Endothelial cell of umbilical vein (primary cell): ENCODE results near the gene NDUFB5. TPM values are rescaled to one million over a fixed set of nuclear protein-coding genes. Genes with fewer than 3 reads are reported as not detected.

Experiments used
- BruUV-seq: library from RNA; stranded (reverse); fragments of 400-500 nt; replicated peaks from 2 replicates; lab custom pipeline; 2021; lab: Mats Ljungman, UMichigan
- CTCF ChIA-PET: fragments of 300-600, 350-600 bp; sonication (Branson Sonifier 250); formaldehyde crosslinking; loops from one replicate; lab custom pipeline; 2021; ENCODE audit warnings: antibody characterized with exemption, inconsistent platforms; lab: Charles Lee
- POLR2A ChIA-PET: fragments of 300-600, 350-600 bp; sonication (Branson Sonifier 250); formaldehyde crosslinking; loops from one replicate; lab custom pipeline; 2021; ENCODE audit warnings: antibody characterized with exemption, inconsistent platforms; lab: Charles Lee
- DNase-seq: peaks from one replicate; pipeline ENCODE4 v3.0.0-alpha.2; 2011; ENCODE audit warnings: low read depth, low spot score
- FAIRE-seq: peaks from 2 replicates; lab custom pipeline; 2011; peaks lifted over from hg19 to GRCh38; lab: Jason Lieb, UNC
- H2AFZ ChIP-seq: 2 replicates; pipeline ENCODE4 v1.6.0; 2012; ENCODE audit warnings: low read depth, low read length, control low read depth, inconsistent platforms
- H3K27ac ChIP-seq: 2 replicates; pipeline ENCODE4 v1.5.1; 2011; ENCODE audit warnings: low read depth, mild to moderate bottlenecking, control low read depth, low read length, moderate library complexity; ENCODE audit not compliant: insufficient read depth
- H3K27me3 ChIP-seq, 2 experiments: 2 replicates each; pipeline versions ENCODE4 v1.6.0 to v1.6.1; 2011; ENCODE audit warnings: low read length in 2 of 2, mixed read lengths in 1 of 2; ENCODE audit not compliant: control insufficient read depth in 2 of 2, insufficient read depth in 2 of 2
- H3K36me3 ChIP-seq, 2 experiments: 2 replicates in 1 of 2; 3 replicates in 1 of 2; pipeline ENCODE4 v1.5.1; 2011; ENCODE audit warnings: low read length in 2 of 2, mild to moderate bottlenecking in 1 of 2, moderate library complexity in 1 of 2; ENCODE audit not compliant: control insufficient read depth in 2 of 2, insufficient read depth in 2 of 2; ENCODE audit errors: extremely low read depth in 1 of 2
- H3K4me1 ChIP-seq: 3 replicates; pipeline ENCODE4 v1.5.1; 2011; ENCODE audit warnings: mild to moderate bottlenecking, low read length; ENCODE audit not compliant: control insufficient read depth, insufficient read depth; ENCODE audit errors: extremely low read depth
- H3K4me2 ChIP-seq: 2 replicates; pipeline ENCODE4 v1.6.1; 2011; ENCODE audit warnings: low read length, control low read depth, mixed read lengths; ENCODE audit not compliant: insufficient read depth
- H3K4me3 ChIP-seq, 3 experiments: fragments of 200-600 bp in 1 of 3; sonication (generic), shearing (Covaris generic) in 1 of 3; replicated peaks in 1 of 3; 2 replicates each; pipeline ENCODE4 v1.5.1; 2011 to 2016; ENCODE audit warnings: control low read depth in 3 of 3, low read length in 3 of 3, mild to moderate bottlenecking in 2 of 3, inconsistent platforms in 1 of 3, low read depth in 1 of 3, moderate library complexity in 1 of 3; ENCODE audit not compliant: insufficient read depth in 1 of 3
- H3K79me2 ChIP-seq: 2 replicates; pipeline ENCODE4 v1.6.0; 2012; ENCODE audit warnings: low read length, inconsistent platforms; ENCODE audit not compliant: control insufficient read depth, insufficient read depth
- H3K9ac ChIP-seq: replicated peaks from 2 replicates; pipeline ENCODE3; 2011; ENCODE audit warnings: low read length, control low read depth; ENCODE audit not compliant: insufficient read depth; ENCODE audit errors: extremely low read depth
- H3K9me1 ChIP-seq: replicated peaks from 3 replicates; pipeline ENCODE4 v1.6.0; 2011; ENCODE audit warnings: mild to moderate bottlenecking, low read length; ENCODE audit not compliant: control insufficient read depth, insufficient read depth; ENCODE audit errors: extremely low read depth
- H3K9me3 ChIP-seq: replicated peaks from 2 replicates; pipeline ENCODE4 v1.5.1; 2012; ENCODE audit warnings: low read length, inconsistent platforms; ENCODE audit not compliant: control insufficient read depth, insufficient read depth
- H4K20me1 ChIP-seq: replicated peaks from 2 replicates; pipeline ENCODE3; 2011; ENCODE audit warnings: mild to moderate bottlenecking, low read length; ENCODE audit not compliant: control insufficient read depth, insufficient read depth; ENCODE audit errors: extremely low read depth
- EZH2 ChIP-seq: IDR thresholded peaks from 2 replicates; pipeline ENCODE4 v1.6.1; 2012; ENCODE audit warnings: borderline replicate concordance, low read depth, mild to moderate bottlenecking, moderate library complexity, low read length, inconsistent platforms; ENCODE audit not compliant: severe bottlenecking
- FOS ChIP-seq: IDR thresholded peaks from 2 replicates; pipeline ENCODE4 v1.6.1; 2011; ENCODE audit warnings: mild to moderate bottlenecking, low read length, moderate library complexity, borderline replicate concordance; ENCODE audit not compliant: insufficient read depth
- GATA2 ChIP-seq: IDR thresholded peaks from 2 replicates; pipeline ENCODE4 v1.7.0; 2011; ENCODE audit warnings: low read depth, mild to moderate bottlenecking, moderate library complexity, mixed read lengths, low read length; ENCODE audit not compliant: insufficient read length, insufficient read depth
- JUN ChIP-seq: IDR thresholded peaks from 2 replicates; pipeline ENCODE4 v1.6.1; 2011; ENCODE audit warnings: borderline replicate concordance, low read depth; ENCODE audit not compliant: insufficient read length, insufficient read depth
- MAX ChIP-seq: IDR thresholded peaks from 2 replicates; pipeline ENCODE4 v1.6.1; 2011; ENCODE audit not compliant: insufficient read depth, insufficient read length
- MYC ChIP-seq: IDR thresholded peaks from one replicate; pipeline ENCODE4 v1.6.1; 2011; ENCODE audit warnings: mild to moderate bottlenecking, low read depth, low read length
- POLR2A ChIP-seq: IDR thresholded peaks from 2 replicates; pipeline ENCODE4 v1.6.1; 2012; ENCODE audit warnings: low read depth, mild to moderate bottlenecking, control low read depth, low read length
- POLR2AphosphoS5 ChIP-seq: IDR thresholded peaks from 2 replicates; pipeline ENCODE4 v1.6.1; 2012; ENCODE audit warnings: low read depth, mild to moderate bottlenecking, control low read depth, low read length, moderate library complexity; ENCODE audit not compliant: insufficient read depth
- dilution Hi-C: fragments of 300-500 bp; cut with MboI; formaldehyde crosslinking; loops from one replicate; pipeline ENCODE4 v1.15.0; 2019; ENCODE audit warnings: low sequenced_read_pairs; ENCODE audit not compliant: extremely low pct_ligation_motif_present
- intact Hi-C: fragments of 100-400 bp; cut with micrococcal nuclease; formaldehyde crosslinking; loops from one replicate; pipeline ENCODE4 v1.10.0; 2022
- polyA plus RNA-seq, 4 experiments: library from polyadenylated mRNA; depleted of rRNA in 3 of 4; stranded (reverse) in 3 of 4; unstranded in 1 of 4; fragments of >200 nt; gene quantifications; 2 replicates each; pipeline versions ENCODE4 v1.2.1 to v1.2.3, GENCODE V29; 2011 to 2012; ENCODE audit warnings: missing spikeins in 1 of 4
- total RNA-seq: library from RNA; stranded (reverse); gene quantifications from 2 replicates; pipeline ENCODE4 v1.2.3, GENCODE V29; 2021
- TF ChIP-seq, protein P1 (sequence below), 2 donors: IDR thresholded peaks; 1 replicate in 1 of 2; 2 replicates in 1 of 2; pipeline ENCODE4 v1.5.1; 2011; ENCODE audit warnings: low read length in 2 of 2, mild to moderate bottlenecking in 2 of 2, moderate library complexity in 2 of 2, control low read depth in 1 of 2, inconsistent platforms in 1 of 2, low read depth in 1 of 2; ENCODE audit not compliant: insufficient read depth in 1 of 2; ENCODE audit errors: extremely low read depth in 1 of 2

The NDUFB5 gene
- total and polyA plus RNA-seq, 2 donors (not counting 3 experiments of a cell fraction or from before 2014, with no cell fraction given): 48.2 to 74.9 TPM

- CTCF ChIA-PET: no interaction called here
- DNase-seq (peak; percentile 36), FAIRE-seq (no peak)
- no TSS peak for BruUV-seq
- Histone ChIP-seq H4K20me1 (no peaks in the 10 kb centered on the region), H3K36me3 (peaks cover 6 to 39% of the 10 kb centered on the region in 2 experiments), H3K4me1 (no peaks in the 10 kb centered on the region), H3K4me3 (no peak overlapping the region), H3K9me3 (no peaks in the 10 kb centered on the region), H3K9ac (no peak overlapping the region), H2AFZ (no peak overlapping the region), H3K9me1 (no peaks in the 10 kb centered on the region), H3K79me2 (no peaks in the 10 kb centered on the region), H3K27me3 (no peaks in the 10 kb centered on the region), H3K27ac (no peak overlapping the region), H3K4me2 (no peak overlapping the region)
- dilution Hi-C loops (no loop called here), intact Hi-C loops (no loop called here)
- TF ChIP-seq MAX: no peak
- TF ChIP-seq, protein P1, sequence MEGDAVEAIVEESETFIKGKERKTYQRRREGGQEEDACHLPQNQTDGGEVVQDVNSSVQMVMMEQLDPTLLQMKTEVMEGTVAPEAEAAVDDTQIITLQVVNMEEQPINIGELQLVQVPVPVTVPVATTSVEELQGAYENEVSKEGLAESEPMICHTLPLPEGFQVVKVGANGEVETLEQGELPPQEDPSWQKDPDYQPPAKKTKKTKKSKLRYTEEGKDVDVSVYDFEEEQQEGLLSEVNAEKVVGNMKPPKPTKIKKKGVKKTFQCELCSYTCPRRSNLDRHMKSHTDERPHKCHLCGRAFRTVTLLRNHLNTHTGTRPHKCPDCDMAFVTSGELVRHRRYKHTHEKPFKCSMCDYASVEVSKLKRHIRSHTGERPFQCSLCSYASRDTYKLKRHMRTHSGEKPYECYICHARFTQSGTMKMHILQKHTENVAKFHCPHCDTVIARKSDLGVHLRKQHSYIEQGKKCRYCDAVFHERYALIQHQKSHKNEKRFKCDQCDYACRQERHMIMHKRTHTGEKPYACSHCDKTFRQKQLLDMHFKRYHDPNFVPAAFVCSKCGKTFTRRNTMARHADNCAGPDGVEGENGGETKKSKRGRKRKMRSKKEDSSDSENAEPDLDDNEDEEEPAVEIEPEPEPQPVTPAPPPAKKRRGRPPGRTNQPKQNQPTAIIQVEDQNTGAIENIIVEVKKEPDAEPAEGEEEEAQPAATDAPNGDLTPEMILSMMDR (IDR thresholded peaks at IDR 0.05; ENCODE audit: extremely low read depth in 1 of 2, insufficient read depth in 1 of 2, low read depth in 1 of 2, low read length in 2 of 2): no peak
- TF ChIP-seq EZH2: no peak
- TF ChIP-seq JUN: no peak
- TF ChIP-seq FOS: no peak
- no peak for TF ChIP-seq POLR2A
- TF ChIP-seq POLR2AphosphoS5: no peak
- no peak for TF ChIP-seq MYC
- no peak for TF ChIP-seq GATA2
- POLR2A ChIA-PET: no interaction called here
Observed at GRCh38 chr3:179589143-179589542, 15.5 kb upstream of the NDUFB5 start.
